Measurements from ENCODE around the gene ECE1.

- TF ChIP-seq CTCF (IDR thresholded peaks at IDR 0.05) (no peak), TCF7L2 (IDR thresholded peaks at IDR 0.05; ENCODE audit: low read depth, low read length) (no peak), POLR2AphosphoS5 (IDR thresholded peaks at IDR 0.05; ENCODE audit: low read depth, low read length) (no peak), SIN3A (IDR thresholded peaks at IDR 0.05; ENCODE audit: borderline replicate concordance, insufficient read depth, low read depth, low read length) (no peak), REST (IDR thresholded peaks at IDR 0.05; ENCODE audit: insufficient read depth in 1 of 2, low read depth in 2 of 2, low read length in 1 of 2) (no peak)
These were observed 12.8 kb upstream of the ECE1 start for GRCh38 chr1:21302747-21303715.
